SW 1271 (cell line): Measurements from ENCODE around the gene MEIS1.

Source experiments
- DNase-seq, 2 experiments: peaks; one replicate each; lab custom pipeline; 2025; lab: John Stamatoyannopoulos, UW

The MEIS1 gene

DNA sequence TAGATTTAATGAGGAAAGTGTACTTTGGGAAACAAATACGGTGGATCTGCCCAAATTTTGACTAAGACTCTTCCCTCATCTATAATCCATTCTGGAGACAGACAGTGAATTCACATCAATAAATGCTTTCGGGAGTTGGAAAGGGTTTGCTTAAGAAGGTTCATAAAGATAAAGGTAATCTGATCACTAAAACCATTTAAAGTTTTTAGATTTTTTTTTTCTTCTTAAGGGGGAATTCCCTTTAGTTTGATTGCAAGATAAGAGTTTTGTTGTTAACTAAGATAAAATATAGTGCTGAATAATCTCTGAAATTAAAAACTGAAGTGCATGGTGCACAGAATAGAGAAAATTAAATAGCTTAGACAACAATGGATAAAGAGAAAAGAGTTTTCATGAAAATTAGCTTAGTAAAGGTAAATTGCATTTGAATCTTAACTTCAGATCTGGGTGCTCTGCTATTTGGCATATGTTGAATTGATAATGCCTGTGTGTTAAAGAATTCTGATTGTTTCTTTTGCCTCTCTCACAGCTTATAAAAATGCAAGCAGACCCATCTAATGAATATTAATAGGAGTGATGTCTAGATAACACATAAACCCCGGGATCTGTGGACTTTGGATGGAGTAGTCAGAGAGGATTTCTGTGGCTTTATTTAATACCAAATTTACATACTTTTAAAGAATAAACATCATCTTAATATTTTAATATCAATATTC is 100.8 kb downstream of the MEIS1 start:
- no peak for DNase-seq

DNA sequence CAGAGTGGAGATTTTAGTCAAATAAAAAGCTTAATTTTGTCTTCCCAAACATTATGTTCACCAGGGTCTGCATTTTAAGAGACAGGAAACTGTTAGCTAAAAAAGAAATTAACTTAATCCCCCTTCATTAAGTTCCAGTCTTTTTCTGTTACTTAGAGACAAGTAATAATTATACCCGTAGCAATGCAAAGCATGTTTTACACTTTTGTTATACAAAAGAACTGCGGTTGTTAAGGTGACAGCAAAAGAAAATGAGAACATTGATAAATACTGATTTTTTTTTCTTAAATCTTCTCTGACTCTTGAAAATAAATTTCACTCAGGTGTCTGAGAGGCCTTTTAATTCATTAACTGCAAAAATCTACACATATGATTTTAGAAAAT is 101.4 kb downstream of the MEIS1 start:
- no peak for DNase-seq

DNA sequence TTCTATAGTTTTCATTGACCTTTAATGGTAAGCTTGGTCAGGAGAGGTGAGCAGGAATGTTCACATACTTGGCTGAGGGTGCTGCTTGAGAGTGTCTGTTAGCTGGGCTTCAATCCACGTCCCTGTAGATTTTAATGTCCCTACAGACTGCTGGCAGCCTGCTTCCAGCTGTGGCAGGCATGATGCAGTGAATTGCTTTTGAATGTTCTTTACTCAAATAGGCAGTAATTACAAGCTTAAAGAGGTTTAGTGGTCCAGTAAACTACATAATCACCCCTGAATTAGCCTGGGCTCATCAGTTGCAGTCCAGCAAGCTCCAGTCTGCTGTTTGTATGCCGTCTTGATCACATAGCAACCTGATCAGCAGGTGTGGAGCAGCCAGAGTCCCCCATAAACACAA is 102.1 kb downstream of the MEIS1 start:
- no peak for DNase-seq

DNA sequence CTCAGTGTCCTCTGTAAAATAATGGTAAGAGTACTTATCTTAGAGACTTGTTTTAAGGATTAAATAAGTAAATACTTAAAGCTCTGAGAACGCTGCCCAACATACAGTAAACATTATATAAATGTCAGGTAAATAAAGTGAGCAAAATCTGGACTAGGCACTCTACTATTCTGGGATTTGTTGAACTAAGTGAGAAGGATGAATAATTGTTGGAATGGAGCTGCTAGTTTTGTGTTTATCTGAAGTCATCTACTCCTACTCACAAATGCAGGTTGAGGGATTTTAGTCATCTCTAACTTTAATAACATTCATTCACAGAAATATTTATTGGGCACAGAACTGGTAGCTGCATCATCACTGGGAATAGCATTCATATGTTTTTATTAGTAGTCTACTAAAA is 103.4 kb downstream of the MEIS1 start:
- DNase-seq = no peak

DNA sequence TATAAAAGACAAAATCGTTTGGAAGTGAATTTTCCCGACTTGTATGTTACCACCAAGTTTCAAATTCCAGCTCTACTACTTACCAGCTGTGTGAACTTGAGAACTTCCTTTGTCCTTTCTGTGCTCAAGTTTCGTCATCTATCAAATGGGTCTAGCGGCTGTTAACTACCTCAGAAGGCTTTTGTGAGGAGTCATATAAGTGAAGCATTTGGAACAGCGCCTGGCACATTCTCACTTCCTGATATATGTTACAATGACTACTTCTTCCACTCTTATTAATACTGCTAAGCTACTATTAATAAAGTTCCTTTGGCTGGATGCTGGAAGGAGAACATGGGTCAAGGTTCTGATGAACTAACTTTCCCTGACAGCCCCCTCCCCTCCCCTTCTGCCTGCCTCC is 104.5 kb downstream of the MEIS1 start:
- no peak for DNase-seq

DNA sequence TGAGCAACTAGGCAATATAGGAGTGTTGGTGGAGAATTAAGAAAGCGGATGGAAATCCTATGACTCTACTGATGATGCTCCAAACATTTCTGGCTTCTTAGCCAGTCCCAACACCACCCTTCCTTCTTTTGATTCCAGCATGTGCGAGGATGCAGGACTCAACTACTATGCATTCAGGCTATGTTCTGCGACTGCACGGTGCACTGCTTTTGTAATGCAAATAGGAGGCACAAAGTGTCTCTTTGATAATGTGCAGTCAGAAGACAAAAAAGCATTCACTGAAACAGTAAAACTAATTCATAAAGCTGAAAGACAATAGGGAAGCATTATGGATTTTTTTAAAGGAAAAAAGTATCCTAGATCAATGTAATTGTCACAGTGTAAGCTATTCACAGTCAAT is 106.7 kb downstream of the MEIS1 start:
- DNase-seq = no peak

DNA sequence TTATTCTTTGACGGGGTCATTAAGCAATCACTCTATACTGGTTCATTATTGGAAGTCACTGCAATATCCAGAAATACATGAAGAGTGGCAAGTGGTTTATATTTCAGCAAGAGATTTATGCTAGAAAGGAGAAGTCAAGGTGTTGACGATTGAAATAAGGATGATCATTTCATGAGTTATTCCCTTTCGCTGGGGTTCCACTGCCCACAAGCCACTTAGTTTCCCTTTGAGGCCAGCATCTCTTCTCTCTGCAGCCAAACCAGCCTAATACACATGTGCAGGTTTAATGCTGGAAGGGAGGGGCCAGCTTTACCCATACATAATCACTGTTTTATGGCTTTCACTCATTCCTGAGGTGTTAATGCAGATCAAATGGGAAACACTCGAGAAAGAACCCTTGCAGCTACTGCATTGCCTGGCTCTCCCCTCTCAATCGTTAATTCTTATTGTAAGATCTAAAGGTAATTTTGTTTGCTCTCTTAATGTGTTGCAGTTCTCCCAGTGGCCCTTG is 108.4 kb downstream of the MEIS1 start:
- DNase-seq = no peak

DNA sequence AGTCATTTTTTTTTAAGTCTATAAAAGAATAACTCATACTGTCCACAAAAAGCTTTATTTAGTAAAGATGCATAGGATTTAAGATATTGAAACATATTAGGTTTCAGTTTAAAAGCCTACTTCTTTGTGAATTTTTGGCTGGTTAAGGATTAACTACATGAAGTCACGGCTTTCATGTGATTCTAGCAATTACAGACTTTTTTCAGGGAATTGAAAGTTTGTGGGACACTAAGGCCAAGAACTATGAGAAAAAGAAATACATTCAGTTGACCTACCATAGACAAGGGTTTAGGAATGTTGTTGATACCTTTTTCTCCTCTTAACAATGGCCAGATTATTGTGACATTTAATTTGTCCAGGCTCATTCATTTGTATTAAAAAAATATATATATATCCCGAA is 109.3 kb downstream of the MEIS1 start:
- no peak for DNase-seq

DNA sequence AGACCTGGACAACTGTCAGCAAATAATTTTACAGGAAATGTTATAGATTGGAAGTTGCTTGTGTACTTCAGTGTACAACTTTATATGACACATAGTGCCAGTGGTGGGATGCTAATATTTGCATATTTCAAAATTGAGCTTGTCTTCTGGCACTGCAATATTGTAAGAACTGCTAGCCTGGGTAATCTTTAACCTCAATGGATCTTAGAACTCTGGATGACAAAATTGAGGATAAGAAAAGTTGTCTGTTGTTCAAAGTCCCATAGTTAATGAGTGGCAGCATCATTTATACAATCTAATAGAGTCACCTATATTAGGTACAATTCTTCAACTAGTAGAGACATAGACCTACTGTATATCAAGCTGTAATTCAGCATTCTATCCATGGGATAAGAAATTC is 110.3 kb downstream of the MEIS1 start:
- no peak for DNase-seq

DNA sequence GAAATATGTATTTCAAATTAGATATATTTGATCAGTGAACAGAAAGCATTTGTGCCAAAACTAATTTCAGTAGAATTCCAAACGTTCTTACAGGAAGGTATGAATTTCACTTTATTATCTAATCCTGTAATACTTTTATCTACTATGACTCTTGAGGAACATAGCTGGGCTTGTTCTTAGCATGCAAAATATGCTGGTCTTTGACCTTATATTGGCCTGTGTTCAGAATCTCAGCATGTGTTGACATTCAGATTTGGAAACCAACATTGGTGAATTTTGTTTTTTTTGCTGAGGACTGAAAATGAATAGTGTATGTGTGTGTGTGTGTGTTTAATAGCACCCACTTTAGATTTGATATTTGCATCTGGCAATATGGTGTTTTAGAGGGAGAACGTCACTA is 112.2 kb downstream of the MEIS1 start:
- no peak for DNase-seq

DNA sequence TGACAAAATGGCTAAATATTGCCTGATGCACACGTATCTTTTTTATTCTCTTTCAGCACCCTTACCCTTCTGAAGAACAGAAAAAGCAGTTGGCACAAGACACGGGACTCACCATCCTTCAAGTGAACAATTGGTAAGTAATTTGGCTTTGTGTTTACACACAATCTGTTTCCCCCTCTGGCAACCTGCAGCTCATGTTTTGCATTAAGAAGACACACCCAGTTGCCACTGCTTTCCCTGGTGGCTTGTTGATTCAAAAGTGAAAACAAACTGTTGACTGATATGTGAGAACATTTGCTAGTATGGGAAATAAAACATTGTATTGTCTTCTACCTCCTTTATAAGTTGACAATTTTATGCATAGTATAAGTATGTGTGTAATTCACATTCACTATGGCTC is 113.0 kb downstream of the MEIS1 start:
- DNase-seq = no peak

DNA sequence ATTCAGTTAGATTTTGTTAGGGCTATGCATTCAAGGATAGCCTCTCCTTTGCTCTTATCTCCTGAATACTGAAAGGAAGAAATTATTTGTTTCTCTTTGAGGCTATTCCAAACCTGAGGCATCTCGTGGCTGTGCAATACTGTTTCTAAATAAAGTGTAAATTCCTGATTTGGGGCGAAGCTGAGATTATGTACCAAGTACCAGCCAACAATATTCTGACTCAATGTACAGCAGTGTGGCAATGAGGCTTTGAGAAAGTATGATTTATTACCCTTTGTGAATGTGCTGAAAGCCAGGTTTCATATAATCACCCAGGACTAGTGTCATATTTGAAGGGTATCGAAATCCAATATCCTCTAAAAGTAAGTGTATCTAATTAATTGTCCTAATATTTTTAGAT is 113.5 kb downstream of the MEIS1 start:
- DNase-seq = no peak

DNA sequence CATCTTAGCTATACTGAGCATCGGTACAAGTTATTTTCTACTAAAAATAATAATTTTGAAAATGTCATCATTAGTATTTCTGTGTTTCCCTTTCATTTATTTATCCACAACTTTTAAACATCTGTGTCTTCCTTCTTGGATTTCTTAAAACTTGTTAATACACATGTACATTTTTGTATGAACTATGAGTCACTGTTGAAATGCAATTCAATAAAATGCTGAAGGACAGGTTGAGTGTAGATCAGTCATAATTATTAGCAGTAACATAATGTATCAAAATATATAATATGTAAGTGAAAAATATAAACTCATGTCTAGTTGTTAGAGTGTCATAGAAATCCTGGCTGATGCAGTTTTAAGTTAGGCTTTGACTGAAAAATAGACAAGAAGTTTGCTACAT is 115.9 kb downstream of the MEIS1 start:
- no peak for DNase-seq

DNA sequence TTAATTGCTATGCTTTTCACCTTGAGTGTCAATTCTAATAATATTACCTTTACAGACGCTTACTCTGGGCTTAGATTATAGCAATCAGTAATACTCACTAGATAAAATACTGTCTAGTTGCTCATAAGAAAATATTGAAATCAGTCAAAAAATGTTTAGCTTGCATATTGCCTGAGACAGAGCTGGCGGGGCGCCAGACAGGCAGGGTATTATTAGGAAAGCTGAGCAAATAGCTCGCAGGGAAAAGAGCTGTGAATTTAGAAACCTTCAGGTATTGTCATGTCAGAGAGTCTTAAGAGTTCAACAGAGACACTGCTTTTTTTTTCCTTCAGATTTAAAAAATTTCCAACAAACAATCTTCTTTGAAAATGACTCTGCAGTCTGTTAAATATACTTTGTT is 118.4 kb downstream of the MEIS1 start:
- no peak for DNase-seq

DNA sequence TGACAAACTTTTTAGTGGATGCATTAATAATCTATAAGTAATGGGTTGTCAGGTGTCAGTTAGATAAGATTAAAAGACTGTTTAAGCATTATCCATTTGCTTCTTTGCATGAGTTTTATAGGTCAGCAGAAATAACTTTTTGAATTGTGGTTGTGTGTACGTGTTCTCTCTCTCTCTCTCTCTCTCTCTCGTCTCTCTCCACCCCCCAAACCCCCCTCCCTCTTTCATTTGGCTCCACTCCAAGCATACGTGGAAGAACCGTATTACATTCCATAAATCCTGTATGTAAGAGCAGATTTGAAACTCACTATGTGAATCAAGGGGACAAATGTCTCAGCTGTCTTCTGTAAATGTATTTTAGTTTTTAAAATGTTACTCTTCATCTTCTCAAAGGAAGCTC is 120.2 kb downstream of the MEIS1 start:
- DNase-seq = no peak

DNA sequence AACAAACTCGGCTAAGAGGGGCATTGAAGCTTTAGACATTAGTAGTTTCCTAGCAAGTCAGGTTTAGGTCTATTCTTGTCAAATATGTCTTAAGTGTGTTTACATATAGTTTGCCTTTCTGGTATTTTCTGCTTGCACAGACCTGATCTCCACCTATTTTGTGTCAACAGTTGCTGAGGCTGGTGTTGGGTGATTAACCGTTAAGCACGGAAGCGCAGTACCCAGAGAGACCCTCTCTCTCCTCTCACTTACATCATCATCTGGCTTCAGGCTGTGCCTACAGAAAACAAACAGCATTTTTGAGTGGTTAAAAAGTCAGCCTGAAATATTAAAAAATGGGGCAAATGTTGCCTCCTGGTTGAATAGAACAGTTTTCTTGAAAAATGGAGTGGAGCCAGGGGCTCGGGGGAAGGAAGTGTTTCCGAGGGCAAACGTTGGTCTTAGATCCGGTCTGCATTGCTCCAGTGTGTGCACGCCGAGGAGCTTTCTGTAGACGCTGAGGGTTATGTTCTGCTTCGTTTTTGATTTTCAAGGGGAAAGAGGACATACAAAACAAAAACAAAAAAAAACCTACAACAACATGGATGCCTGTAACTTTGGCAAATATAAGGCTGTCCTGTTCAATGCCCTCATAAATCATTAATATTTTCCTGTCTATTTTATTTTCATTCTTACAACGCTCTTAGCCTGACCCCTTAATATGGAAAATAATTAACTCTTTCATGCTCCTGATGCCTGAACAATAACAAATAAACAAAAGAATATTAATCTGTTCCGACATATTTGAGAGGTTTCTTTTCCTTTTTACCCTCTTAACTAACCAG is 120.8 kb downstream of the MEIS1 start:
- DNase-seq = no peak

DNA sequence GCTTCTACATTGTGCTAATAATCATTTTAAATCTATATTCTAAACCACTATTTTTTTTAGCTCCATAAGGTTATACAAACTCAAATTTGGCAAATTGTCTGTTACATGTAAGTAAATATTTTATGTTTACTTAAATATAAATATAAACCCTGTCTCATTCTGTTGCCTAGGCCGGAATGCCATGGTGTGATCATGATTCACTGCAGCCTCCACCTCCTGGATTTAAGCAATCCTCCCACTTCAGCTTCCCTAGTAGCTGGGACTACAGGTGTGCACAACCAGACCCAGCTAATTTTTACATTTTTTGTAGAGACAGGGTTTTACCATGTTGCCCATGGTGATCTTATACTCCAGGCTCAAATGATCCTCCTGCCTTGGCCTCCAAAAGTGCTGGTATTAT is 124.7 kb downstream of the MEIS1 start:
- no peak for DNase-seq

DNA sequence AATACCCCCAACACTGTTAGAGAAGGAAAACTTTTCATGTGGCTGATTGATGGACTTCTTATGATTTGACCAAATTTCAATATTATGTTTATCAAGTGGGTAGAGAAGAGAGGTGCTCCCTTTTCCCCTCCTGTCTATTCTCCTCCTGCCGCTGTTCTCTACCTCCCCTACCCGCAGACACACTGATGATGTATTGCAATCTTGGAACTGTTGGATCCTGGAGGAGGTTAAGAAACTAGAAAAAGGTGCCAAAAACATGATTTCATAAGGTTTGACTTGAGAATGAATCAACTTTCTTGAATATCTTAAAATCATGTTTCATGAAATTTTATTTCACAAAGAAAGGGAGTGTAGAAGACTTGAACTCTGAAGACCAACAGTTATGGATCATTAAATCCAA is 125.8 kb downstream of the MEIS1 start:
- DNase-seq = no peak

DNA sequence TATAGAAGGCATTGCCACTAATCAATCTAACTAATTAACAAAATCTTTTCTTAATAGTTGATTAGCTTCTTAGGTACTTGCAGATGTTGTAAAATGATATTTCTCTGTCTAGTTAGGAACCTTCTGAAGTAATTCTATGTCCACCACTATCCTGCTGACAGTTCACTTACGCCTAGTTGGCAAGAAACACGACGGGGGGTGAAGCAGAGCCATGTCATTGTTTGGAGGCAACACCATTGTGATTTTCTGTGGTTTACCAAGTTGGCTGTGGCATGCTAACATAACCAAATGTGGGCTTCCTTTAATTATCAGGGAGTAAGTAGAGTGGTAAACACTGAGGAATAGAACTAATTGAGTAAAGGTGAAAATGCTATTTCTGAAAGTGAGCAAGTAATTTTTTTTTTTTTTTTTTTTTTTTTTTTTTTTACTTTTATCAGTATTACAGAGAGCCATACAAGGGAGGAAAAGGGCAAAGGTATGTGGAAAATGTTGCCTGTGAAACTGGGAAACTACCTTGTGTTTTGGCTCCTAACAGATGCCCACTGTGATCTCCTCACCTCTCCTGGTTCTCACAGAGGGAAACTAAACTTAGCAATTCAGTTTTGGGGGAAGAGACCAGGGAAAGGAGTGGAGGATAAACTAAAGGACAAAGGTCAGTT is 126.8 kb downstream of the MEIS1 start:
- DNase-seq = no peak

DNA sequence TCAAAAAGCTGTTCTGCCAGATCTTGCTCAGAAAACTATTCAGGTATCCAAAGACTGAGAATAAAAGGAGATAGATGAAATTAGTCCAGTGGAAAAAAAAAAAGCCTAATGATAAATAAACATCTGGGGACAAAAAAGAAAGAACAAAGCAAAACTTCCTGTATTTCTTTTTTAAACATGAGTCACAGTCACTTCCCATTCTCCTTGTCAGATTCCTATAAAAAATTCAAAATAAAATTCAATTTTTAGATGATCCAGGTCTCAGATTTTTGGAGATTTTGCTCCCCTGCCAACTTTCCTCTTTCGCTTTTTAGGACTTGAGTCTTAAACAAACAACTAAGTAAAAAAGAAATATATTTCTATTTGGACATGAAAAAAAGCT is 127.4 kb downstream of the MEIS1 start:
- DNase-seq = no peak

DNA sequence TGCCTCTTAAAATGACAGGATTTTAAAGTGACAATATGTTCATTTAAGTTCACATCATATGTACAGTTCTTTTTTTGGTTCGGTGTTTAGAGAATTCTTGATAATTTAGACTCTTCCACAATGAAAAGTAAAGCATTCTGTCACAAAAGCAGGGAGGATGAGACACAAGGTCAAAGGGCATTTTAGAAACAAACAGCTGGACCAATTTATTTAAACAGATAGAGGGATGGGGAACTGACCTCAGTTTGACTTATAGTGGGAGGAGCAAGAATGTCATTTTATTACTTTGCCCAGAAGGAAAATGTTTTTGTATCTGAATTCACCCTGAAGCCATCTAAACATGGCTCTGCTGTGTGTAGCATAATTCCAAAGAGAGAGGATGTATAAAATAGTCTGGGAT is 128.5 kb downstream of the MEIS1 start:
- no peak for DNase-seq

DNA sequence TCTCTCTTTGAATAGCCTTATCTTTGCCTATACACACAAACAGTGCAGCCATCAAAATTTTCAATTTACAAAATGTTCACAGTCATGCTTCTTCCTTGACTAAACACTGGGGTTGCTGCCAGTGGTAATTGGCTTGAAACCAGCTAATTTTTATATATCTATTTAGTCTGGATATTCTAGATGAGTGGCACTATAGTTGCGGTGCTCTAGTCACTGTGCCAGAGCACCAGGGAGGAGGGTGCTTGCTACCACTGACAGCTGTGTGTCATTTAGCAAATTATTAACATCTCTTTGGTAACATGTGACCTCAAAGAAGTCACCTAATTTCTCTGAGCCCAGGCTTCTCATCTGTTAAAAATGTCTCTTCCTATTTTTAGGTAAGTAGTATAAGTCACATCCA is 130.4 kb downstream of the MEIS1 start:
- no peak for DNase-seq

DNA sequence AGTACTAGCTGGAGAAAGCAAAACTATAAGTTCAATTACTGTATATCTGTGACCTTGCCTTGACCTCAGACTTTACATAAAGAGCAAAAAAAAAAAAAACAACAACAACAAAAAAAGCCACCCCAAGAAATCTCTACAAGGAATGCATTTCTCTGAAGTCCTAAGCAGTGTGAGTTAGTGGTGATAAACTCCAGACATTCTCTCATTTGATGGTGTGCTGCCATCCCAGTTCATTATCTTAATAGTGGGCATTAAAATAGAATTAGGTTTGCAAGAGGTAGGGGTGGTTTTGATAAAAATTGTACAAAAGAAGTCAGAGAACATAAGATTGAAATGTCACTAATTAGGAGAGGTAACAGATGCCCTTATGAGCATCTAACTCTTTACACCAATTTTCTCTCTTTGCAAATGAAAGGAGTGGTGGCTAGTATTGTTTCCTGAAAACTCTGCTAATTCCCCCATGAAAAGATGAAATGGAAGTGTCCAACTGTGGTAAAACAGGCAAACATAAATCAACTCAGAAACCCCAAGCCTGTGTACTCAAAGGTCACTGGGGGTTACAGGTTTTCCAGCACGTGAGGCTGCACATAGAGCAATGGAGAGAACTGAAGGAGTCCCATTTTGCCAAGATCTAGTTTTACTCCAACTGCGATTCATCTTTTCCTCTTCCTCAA is 131.9 kb downstream of the MEIS1 start:
- DNase-seq = no peak
